Bone marrow (tissue), 2 donors: ENCODE measurements around the gene METRNL.

ENCODE experiments used
- DNase-seq, 2 donors: peaks; one replicate each; lab custom pipeline; 2025; lab: John Stamatoyannopoulos, UW

Gene METRNL

DNA sequence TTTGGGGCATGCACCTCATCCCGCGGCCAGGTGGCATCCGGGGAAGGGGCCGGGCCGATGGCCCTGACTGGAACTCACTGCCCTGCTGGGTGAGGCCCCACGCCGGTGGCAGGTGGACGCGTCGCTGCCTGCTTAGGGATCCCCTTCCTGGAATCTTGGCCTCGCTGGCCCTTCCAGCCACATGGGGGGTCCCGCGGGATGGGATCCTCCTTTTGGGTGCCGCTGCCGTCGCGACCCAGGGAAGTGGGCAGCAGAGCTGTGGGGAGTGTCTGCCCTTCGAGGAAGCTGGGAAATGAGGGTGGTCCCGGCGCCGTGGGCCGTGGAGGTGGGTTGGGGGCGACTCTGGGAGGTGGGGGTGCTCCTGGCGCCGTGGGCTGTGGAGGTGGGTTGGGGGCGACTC is 12.8 kb downstream of the METRNL start:
- DNase-seq = no peak

DNA sequence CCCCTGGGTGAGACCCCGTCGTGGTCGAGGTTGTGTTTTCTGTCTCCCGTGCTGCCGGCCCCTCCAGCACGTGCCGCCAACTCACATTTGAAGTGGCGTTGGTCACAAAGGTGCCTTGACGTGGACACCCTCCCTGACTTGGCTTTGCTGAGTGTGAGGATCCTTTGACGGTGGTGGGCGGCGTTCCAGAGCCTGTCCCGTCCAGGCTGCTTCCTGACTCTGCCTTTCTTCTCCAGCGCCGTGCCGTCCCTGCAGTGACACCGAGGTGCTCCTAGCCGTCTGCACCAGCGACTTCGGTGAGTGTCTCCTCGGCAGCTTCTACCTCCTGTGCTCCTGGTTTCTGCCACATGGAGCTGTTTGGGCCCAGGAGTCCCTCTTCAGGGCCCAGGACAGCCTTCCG is 13.5 kb downstream of the METRNL start:
- no peak for DNase-seq

DNA sequence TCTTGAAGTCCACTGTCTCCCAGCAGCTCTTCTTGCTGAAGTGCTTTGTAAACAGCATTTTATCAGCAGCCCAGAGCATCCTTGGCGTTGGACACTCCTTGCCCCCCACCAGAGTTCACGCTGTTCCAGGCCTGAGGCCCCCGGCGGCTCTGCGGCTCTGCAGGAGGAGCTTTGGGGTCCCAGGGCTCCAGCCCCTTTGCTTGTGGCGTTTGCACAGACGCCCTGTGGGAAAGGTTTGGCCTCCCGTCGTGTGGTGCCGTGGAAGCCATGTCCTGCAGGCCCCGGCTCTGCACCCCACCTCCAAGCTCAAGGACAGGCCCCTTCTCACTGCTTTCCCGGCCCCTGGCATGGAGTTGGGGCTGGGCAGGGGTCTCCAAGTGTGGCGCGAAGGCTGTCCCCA is 14.1 kb downstream of the METRNL start:
- DNase-seq = no peak

- DNase-seq = no peak
Measured at GRCh38 chr17:83094291-83094690, 14.9 kb downstream of the METRNL start.

DNA sequence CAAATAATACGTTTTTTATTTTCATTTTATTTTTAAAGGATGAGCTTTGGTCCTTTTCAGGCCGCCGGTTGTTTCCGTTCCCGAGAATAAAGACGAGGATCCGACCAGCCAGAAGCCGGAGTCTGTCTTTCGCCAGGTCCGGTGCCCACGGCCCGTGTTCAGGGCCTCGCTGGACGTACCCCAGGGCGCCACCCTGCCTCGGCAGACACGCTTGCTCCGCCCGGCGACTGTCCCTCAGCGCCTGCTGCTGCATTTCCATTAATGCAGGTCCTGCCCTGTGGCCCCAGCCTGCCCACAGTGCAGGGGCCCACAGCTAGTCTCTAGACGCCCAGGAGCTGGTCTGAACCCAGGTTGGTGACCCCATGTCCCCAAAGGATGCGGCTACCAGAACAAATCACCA is 15.6 kb downstream of the METRNL start:
- DNase-seq = no peak

GRCh38 chr17:83096401-83097224 is 17.2 kb downstream of the METRNL start:
- no peak for DNase-seq

GRCh38 chr17:83097831-83098230 is 18.4 kb downstream of the METRNL start:
- DNase-seq = no peak

DNA sequence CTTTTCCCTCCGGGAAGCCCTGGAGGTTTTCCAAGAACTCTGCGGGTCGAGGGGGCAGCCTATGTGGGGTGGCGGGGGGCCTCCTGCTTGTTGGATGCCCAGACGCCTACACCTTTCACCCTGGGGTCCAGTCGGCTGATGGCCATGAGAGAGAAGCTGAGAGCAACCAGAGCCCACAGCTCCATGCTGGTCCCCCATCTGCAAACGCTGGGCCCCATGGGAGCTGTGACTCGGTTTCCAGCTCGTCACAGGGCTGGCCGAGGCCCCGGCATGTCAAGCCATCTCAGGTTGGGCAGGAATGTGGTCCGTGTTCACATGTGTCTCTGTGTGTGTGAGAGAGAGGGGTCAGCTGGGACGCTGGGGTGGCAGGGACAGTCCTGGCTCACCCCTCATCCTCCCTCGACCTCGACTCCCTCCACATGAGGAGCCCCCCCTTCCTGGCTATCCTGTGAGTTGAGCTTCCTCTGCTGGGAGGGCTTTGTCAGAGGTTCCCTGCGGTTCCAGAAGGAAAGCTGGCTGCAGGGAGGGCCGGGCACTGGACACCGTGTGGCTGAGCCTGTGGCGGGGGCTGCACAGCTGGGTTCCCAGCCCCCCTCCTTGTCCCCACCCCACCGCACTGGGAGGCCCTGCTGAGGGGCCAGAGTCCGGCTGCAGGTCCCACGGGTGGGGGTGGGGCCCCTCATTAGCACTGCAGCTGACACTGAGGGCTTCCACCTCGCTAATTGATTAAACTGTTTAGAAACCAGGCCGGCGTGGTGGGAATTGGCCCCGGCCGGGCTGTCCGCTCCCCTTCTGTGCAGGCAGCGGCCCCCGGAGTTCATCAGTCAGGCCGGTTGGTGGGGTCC is 19.1 kb downstream of the METRNL start:
- DNase-seq = no peak

- peak in 1 of 2 donors; percentile 30 for DNase-seq
Measured at GRCh38 chr17:83099086-83099555, 19.7 kb downstream of the METRNL start.

DNA sequence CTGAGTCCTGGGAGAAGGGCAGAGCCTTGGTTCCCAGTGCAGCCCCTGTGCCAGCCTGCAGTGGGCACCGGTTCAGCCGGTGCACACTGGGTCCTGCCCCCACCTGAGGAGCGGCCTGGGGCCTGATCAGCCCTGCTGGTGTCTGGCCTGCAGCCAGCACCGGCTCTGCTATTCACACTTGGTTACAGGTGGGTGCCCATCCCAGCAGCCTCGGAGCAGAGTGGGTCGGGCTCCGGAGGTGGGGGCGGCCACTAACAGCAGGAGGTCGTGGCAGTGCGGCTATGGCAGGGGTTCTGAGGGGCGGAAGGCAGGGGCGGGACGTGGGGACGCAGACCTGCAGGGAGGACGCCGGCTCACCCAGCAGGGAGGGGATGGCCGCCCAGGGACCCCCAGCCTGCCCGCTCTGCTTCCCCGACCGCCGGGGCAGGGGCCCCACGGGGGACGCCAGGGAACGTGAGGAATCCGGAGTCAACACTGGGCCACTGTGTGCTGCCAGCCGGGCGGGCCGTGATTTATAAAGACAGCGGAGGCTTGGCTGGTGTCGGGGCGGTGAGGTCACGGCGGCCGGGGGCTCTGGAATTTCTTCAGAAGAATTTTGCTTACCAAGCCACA is 20.3 kb downstream of the METRNL start:
- DNase-seq = no peak

DNA sequence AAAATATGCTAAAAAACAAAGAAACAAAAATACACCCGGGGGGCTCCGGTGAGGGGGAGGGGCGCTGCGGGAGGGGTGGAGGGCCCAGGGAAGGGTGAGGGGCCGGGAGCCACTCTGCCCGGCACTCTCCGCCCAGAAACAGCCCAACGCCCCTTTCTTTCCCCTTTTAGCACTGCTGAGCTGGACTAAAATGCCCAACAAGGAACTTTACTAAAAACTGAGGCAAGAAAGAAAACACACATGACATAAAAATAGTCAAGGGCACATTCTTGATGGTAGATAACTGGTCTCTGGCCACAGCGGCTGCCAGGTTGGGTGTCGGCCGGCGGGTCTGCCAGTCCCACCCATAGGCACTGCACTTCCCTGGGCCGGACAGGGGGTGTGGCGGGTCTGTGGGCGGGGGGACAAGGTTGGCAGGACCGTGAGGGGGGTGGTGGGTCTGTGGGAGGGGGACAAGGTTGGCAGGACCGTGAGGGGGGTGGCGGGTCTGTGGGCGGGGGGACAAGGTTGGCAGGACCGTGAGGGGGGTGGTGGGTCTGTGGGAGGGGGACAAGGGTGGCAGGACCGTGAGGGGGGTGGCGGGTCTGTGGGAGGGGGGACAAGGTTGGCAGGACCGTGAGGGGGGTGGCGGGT is 20.9 kb downstream of the METRNL start:
- DNase-seq = no peak

DNA sequence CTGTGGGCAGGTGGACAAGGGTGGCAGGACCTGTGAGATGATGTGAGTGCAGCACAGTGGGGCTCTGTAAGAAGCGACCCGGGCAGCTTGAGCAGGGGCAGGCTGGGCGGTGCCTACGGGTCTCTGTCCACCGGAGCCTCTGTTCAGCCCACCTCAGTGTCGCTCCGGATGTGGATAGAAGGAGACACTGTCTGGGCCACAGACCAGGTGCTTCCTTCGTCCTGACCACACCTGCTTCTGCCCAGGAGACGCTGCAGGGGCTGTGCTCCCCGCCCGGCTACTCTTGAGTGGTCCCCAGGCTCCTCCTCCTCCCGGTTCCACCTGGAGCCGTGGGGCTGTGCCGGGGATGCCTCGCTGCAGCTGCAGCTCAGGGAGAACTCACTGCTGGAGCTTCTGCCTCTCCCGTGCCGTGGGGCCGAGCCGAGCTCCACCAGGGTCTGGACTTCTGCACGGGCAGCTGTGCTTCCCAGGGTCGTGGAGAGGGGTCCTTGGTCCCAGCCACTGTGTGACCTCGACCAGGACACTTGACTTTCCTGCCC is 21.5 kb downstream of the METRNL start:
- DNase-seq = no peak

DNA sequence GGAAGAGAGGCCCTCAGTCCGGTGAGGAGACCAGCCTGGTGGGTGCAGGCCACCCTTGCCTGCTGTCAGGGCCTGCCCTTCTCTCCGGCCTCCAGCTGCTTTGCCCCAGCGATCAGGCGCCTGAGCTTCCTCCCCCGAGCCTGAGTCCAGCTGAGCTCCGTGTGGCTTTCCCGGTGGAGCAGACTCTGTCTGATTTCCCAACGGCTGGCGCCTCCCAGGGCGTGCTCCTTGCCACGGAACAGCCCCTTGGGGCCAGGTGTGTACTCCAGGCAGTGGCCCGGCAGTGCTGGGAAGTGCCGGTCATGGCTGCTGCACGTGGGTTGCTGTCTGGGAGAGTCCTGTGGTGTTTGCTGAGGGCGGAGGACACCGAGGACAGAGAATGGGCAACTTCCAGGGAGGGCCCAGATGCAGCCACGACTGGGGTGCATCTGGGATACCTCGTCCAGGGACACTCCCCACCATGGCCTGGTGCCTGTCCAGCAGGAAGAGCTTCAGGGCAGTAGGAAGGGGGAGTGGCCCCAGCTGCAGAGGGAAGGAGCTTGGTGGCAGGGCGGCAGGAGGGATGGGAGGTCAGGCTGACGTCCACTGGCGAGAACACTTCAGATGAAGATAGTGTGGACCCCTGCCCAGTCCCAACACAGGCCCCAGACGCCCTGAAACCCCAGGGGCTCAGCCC is 22.5 kb downstream of the METRNL start:
- DNase-seq = no peak

DNA sequence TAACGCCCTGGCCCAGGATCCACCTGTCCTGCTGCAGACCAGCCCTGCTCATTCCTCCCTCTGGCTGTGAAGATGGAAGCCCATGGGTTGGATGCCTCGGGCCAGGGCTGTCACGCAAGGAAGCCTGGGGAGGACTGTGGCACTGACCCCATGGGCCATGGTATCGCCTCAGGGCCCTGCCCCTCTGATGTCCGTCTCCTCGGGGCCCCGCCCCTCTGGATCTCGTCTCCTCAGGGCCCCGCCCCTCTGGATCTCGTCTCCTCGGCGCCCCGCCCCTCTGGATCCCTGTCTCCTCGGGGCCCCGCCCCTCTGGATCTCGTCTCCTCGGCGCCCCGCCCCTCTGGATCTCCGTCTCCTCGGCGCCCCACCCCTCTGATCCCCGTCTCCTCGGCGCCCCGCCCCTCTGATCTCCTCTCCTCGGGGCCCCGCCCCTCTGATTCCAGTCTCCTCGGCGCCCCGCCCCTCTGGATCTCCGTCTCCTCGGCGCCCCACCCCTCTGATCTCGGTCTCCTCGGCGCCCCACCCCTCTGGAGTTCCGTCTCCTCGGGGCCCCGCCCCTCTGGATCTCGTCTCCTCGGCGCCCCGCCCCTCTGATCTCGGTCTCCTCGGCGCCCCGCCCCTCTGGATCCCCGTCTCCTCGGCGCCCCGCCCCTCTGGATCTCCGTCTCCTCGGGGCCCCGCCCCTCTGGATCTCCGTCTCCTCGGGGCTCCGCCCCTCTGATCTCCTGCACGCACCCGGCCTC is 24.0 kb downstream of the METRNL start:
- no peak for DNase-seq

DNA sequence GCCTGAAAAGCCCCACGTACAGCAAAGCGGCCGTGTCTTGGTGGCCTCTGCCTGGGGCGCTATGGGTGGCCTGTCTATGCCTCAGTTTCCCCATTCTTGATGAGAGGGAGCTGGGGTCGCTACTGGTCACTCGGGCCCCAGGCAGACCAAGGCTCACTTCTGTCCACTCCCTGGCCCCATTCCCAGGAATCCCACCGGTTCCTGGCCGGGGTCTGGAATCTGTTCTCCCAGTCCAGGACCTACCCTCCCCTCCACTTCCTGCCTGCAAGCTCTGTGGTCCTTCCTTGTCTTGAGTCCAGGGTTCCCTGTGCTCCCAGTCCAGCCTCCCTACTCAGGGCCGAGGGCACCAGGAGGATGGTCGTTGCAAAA is 24.5 kb downstream of the METRNL start:
- no peak for DNase-seq

- no peak for DNase-seq
Measured at GRCh38 chr17:83104577-83105505, 25.4 kb downstream of the METRNL start.

- DNase-seq = no peak
Measured at GRCh38 chr17:83105512-83105911, 26.1 kb downstream of the METRNL start.

DNA sequence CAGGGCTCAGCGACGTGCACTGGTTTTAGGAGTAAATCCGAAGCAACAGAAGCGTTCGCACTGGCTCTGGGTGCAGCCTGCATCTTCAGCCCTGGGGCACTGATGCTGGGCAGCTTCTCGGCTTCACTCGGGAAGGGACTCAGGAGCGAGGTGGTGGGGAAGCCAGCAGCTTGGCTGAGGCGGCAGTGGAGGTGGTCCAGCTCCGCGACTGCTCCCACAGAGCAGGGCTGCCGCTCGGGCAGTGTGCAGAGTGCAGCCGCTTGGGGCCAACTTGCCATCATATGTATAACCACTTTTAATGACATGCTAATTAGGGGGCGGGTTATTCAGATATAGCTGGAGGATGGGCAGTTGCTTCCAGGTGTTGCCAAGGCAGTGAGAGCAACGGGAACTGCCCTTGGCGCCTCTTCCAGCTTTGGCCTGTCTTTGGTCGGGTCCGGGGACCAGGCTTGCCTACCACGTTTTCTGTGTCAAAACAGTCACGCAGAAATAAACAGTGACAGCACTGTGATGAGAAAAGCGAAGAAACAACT is 26.7 kb downstream of the METRNL start:
- no peak for DNase-seq

DNA sequence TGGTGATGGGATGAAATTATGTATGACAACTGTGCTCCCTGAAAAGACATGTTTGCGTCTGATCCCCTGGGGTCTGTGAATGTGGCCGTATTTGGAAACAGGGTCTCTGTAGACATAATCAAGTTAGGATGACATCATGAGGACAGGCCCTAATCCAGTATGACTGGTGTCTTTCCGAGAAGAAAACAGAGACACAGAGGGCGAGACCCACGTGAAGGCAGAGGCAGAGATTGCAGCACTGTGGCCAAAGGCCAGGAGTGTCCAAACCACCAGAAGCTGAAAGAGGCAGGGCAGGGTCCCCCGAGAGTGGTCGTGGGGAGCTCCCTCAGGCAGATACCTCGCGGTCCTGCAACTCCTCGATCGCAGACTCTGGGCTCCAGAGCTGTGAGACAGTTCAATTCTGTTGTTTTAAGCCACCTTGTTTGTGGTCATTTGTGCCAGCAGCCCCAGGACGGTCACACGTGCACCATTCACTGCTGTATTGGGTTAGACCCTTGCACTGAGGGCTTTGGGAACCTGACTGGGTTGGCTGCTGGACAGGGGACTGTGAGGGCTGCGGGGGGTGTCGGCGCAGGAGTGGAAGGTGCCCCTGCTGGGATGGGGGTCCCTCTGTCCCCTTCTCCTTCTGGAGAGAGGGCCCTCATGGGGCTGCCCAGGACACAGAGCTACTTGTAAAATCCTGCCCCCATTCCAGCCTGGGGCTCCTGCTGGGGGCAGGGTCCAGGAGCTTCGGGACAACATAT is 27.7 kb downstream of the METRNL start:
- no peak for DNase-seq
